Parathyroid adenoma (tissue), 2 donors: Measurements from ENCODE around the gene APOL4.

Experiments
- H2AFZ ChIP-seq: fragments of 300-600 bp; sonication (generic); one replicate; pipeline ENCODE4 v1.7.0; 2017; ENCODE audit warnings: antibody characterized with exemption, mild to moderate bottlenecking
- H3K27ac ChIP-seq: fragments of 300-600 bp; sonication (generic); one replicate; pipeline ENCODE4 v1.7.0; 2017
- H3K27me3 ChIP-seq: fragments of 300-600 bp; sonication (generic); one replicate; pipeline ENCODE4 v1.7.0; 2017; ENCODE audit warnings: low read length; ENCODE audit not compliant: control insufficient read depth, insufficient read depth
- H3K36me3 ChIP-seq: fragments of 300-600 bp; sonication (generic); one replicate; pipeline ENCODE4 v1.7.0; 2017; ENCODE audit warnings: low read length; ENCODE audit not compliant: control insufficient read depth, insufficient read depth
- H3K4me1 ChIP-seq: fragments of 300-600 bp; sonication (generic); one replicate; pipeline ENCODE4 v1.7.0; 2017; ENCODE audit warnings: control low read depth
- H3K4me2 ChIP-seq: fragments of 300-600 bp; sonication (generic); one replicate; pipeline ENCODE4 v1.7.0; 2017; ENCODE audit warnings: low read length
- H3K4me3 ChIP-seq: fragments of 300-600 bp; sonication (generic); one replicate; pipeline ENCODE4 v1.7.0; 2017; ENCODE audit warnings: low read depth, low read length
- H3K79me2 ChIP-seq: fragments of 300-600 bp; sonication (generic); one replicate; pipeline ENCODE4 v1.7.0; 2017; ENCODE audit warnings: control low read depth
- H3K9ac ChIP-seq: fragments of 300-600 bp; sonication (generic); one replicate; pipeline ENCODE4 v1.7.0; 2017; ENCODE audit warnings: mild to moderate bottlenecking
- H3K9me3 ChIP-seq: fragments of 300-600 bp; sonication (generic); one replicate; pipeline ENCODE4 v1.7.0; 2017; ENCODE audit warnings: low read length; ENCODE audit not compliant: control insufficient read depth
- TF ChIP-seq, protein P1 (sequence below): fragments of 300-600 bp; sonication (generic); IDR thresholded peaks from one replicate; pipeline ENCODE4 v1.7.0; 2017; ENCODE audit warnings: antibody characterized with exemption, mild to moderate bottlenecking
- donor health status: primary hyperparathyroidism.

The APOL4 gene

DNA sequence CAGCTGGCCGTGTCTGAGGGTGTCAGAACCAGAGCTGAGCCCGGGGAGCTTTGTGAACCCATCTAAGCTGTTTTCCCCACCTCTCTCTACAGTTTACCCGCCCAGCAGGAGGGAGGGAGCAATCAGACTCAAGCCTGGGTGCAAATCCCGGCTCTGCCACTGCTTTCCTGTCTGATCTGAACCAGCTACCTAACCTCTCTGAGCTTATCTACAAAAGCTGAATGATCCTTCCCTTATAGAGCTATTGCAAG lies 37.5 kb upstream of the APOL4 start:
- peak overlapping the region; percentile 19 for H3K9ac ChIP-seq
- H2AFZ ChIP-seq: peak overlapping the region; percentile 83
- H3K79me2 ChIP-seq: no peaks in the 10 kb centered on the region
- peak overlapping the region; percentile 93 for H3K4me2 ChIP-seq
- H3K27me3 ChIP-seq: no peaks in the 10 kb centered on the region
- H3K27ac ChIP-seq: peak overlapping the region; percentile 75
- TF ChIP-seq, protein P1, sequence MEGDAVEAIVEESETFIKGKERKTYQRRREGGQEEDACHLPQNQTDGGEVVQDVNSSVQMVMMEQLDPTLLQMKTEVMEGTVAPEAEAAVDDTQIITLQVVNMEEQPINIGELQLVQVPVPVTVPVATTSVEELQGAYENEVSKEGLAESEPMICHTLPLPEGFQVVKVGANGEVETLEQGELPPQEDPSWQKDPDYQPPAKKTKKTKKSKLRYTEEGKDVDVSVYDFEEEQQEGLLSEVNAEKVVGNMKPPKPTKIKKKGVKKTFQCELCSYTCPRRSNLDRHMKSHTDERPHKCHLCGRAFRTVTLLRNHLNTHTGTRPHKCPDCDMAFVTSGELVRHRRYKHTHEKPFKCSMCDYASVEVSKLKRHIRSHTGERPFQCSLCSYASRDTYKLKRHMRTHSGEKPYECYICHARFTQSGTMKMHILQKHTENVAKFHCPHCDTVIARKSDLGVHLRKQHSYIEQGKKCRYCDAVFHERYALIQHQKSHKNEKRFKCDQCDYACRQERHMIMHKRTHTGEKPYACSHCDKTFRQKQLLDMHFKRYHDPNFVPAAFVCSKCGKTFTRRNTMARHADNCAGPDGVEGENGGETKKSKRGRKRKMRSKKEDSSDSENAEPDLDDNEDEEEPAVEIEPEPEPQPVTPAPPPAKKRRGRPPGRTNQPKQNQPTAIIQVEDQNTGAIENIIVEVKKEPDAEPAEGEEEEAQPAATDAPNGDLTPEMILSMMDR: no peak
- H3K36me3 ChIP-seq: no peaks in the 10 kb centered on the region
- no peaks in the 10 kb centered on the region for H3K9me3 ChIP-seq
- H3K4me1 ChIP-seq: peaks cover 3% of the 10 kb centered on the region
- H3K4me3 ChIP-seq: peak overlapping the region; percentile 86

DNA sequence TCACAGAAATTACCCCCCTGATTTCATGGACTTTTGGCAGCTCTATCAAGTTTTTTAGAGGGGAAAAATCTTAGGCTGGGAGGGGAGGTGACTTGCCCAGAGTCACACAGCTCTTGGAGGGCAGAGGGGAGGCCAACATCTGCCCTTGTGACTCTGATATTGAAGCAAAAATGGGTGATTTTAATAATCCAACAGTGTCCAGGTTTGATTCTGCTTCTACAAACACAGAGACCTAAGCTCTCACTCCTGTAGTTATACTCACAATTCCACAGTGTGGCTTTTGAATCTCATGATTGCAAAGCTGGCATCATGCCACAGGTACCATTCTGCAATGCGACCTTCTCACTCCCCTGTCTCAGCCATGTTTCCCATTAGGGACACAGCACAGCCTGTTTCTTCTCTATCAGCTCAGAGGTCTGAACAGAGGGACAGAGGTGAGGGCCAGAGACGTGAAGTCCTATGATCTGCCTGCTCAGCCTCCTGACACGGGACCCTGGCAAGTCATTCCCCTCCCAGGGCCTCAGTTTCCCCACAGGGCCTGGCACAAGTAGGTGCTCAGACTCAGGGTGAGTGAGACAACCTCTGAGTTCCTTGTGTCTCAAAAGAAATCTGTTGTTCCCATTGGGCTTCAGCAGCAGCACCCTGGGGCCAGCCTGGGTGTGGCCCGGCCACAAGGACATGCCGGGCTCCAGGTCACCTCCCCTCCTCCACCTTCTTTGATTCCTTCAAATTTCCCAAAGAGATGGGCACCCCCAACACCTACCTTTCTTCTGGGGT lies 37.0 kb upstream of the APOL4 start:
- Histone ChIP-seq H3K9ac (no peak overlapping the region), H3K4me3 (peak overlapping the region; percentile 86), H3K79me2 (no peaks in the 10 kb centered on the region), H3K9me3 (no peaks in the 10 kb centered on the region), H3K4me1 (peaks cover 3% of the 10 kb centered on the region), H3K36me3 (no peaks in the 10 kb centered on the region), H2AFZ (peak overlapping the region; percentile 83), H3K4me2 (peak overlapping the region; percentile 93), H3K27ac (peak overlapping the region; percentile 75), H3K27me3 (no peaks in the 10 kb centered on the region)
- TF ChIP-seq, protein P1: no peak

DNA sequence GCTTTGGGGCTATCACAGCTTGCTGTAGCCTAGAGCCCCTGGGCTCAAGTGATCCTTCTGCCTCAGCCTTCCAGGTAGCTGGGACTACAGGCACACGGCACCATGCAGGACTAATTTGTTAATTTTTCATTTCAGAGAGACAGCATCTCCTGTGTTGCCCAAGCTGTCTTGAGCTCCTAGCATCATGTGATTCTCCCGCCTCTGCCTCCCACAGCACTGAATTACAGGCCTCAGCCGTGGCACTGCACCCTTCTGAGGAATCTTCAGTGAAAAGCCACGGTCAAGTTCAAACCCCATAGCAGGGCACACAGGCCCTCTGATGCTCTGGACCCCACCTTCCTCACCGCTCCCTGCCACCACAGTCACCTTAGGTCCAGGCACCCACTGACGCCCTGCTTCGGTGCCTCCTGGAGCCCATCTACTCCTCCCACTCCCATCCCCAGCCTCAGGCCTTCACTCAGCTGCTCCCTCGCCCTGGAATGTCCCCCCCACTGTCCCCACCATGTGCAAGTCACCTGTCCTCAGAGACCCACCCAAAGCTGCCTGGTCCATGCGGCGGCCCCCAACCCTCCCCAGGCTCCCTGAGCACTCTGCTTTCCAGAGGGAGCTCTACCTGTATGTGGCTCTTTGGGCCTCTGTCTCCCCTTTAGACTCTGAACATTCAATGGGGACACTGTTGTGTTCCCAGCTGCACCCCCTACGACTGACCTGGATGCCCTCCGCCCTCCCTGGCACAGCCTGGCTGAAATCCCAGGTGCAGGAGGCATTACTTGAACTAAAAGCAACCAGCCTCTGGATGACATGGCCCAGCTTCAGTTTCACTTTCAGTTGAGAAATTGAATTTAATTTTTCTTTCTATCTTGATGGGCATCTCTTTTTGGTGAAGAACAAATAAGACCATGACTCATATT lies 36.1 kb upstream of the APOL4 start:
- no peak overlapping the region for H2AFZ ChIP-seq
- no peaks in the 10 kb centered on the region for H3K79me2 ChIP-seq
- no peak overlapping the region for H3K4me3 ChIP-seq
- no peaks in the 10 kb centered on the region for H3K36me3 ChIP-seq
- H3K27ac ChIP-seq: peak overlapping the region; percentile 75
- H3K27me3 ChIP-seq: no peaks in the 10 kb centered on the region
- TF ChIP-seq, protein P1: no peak
- no peak overlapping the region for H3K9ac ChIP-seq
- no peaks in the 10 kb centered on the region for H3K9me3 ChIP-seq
- H3K4me2 ChIP-seq: peak overlapping the region; percentile 93
- peaks cover 3% of the 10 kb centered on the region for H3K4me1 ChIP-seq

DNA sequence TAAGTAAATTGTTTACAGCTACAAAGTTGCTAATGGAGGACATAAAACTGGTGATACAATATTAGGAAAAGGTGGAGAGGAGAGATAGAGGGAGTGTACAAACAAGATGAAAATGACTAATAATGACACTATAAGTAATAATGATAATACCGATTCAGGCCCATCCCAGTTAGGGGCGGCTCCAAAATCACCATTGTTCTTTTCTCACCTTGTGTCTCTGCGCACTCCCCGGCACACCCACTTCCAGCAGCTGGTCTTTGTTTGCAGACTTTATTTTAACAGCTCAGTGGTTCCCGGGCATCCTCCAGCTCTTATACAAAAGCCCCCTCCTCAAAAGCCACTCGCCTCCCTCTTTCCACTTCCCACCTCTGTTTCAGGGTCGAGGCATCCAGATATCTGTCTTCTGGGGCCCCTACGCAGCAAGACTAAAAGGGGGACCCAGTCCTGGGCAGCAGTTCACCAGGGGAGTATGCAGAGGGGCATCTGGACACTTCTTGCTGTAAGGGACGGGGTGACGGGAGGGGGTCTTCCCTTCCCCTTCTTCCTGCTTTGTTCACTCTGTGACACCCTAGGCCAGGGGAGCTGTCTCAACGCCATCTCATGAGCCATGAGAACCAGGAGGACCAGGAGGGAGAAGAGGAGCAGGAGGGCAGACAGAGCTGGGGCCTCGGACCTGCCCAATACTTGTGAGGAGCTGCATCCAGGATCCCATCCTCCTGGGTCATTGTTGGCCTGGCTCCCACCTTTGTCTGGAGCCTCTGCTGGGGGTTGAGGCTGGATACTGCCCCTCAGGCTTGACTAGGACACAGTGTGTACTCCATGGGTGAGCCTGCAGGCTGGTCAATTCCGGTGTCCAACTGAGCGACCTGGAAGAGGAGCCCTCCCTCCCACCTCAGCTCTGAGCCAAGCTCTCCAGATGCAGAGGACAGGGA lies 35.0 kb upstream of the APOL4 start:
- Histone ChIP-seq H3K4me1 (peaks cover 3% of the 10 kb centered on the region), H3K27ac (no peak overlapping the region), H3K4me2 (no peak overlapping the region), H3K4me3 (no peak overlapping the region), H2AFZ (no peak overlapping the region), H3K9ac (no peak overlapping the region), H3K36me3 (no peaks in the 10 kb centered on the region), H3K27me3 (no peaks in the 10 kb centered on the region), H3K9me3 (no peaks in the 10 kb centered on the region), H3K79me2 (no peaks in the 10 kb centered on the region)
- TF ChIP-seq, protein P1: no peak
